GM19351 (cell line): ENCODE measurements around the gene XPNPEP1.

Experiments
- ATAC-seq: cut with Tn5 transposase; IDR thresholded peaks from one replicate; pipeline ENCODE4 v1.9.1; 2021; ENCODE audit warnings: mild to moderate bottlenecking, moderate library complexity; ENCODE audit not compliant: unreplicated experiment

Gene XPNPEP1

DNA sequence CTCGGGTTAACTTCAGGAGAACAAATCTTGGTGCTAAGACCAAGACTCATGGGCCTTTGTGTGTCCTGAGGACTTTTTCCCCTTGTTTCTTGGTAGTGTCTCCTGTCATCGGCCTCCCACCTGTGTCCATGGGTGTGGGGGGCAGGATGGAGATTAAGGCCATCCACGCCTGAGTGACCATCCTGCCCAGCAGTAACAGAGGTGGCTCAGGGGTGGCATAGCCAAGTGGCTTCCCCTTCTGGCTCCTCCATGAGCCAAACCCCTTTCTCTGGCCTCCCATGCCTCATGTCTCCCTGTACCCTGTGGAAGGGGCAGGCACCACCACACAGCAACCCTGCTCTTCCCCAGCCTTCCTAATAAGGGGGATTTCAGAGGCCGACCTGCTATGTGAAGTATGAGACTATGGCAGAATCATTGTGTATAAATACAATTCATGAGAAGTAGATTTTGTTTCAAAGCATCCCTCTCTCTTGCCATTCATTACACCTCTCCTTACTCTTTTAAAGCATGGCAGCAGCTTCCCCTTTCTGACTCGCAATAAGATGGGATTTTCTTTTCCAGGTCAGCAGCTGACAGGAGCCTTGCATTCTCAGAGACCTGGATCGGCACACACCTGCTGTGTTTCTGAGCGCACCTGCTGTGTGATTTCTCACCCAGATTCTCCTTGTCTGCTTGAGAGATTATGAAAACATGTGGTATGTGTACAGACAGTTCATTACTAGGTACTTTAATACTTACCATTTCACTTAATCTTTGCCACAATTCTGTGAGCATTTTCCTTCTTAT lies 102.5 kb downstream of the XPNPEP1 start:
- ATAC-seq, result no peak

DNA sequence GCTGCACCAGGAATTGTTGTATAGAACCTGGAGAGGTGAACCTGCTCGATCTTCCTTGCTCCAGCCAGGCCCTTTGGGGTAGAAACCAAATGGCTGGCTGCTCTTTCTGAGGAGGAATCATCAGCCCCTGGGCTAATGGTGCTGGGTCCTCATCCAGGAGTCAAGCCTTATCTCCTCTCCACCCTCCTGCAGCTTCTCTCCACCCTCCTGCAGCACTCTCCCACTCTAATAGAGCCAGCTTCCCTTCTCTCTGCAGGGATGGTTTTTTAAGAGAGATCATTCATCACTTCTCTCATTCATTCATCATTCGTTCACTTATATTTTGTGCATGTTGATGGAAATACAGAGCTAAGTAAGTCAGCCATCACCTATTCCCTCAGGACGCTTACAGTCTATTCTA lies 103.5 kb downstream of the XPNPEP1 start:
- ATAC-seq, result no peak
